Measurements from ENCODE around the gene LUC7L3.
"Not testable (repeated sequence)": the region's sequence is repeated elsewhere in the genome, so short reads cannot be mapped to it uniquely, and the experiment has no call there.

LUC7L3 gene

GRCh38 chr17:50686494-50687199 lies 32.8 kb upstream of the LUC7L3 start:
- DNase-seq = no peak

- no peak for DNase-seq
Observed at GRCh38 chr17:50687200-50688066, 32.0 kb upstream of the LUC7L3 start.

GRCh38 chr17:50688245-50688644 lies 31.2 kb upstream of the LUC7L3 start:
- DNase-seq = no peak

- peak; percentile 25 for DNase-seq
Observed at GRCh38 chr17:50689251-50689650, 30.2 kb upstream of the LUC7L3 start.

GRCh38 chr17:50689956-50690886 lies 29.2 kb upstream of the LUC7L3 start:
- no peak for DNase-seq

- DNase-seq = no peak
Observed at GRCh38 chr17:50690887-50691549, 28.4 kb upstream of the LUC7L3 start.

GRCh38 chr17:50691550-50692447 lies 27.6 kb upstream of the LUC7L3 start:
- no peak for DNase-seq

GRCh38 chr17:50692448-50693035 lies 26.9 kb upstream of the LUC7L3 start:
- no peak for DNase-seq

GRCh38 chr17:50693036-50693682 lies 26.2 kb upstream of the LUC7L3 start:
- DNase-seq = no peak

- no peak for DNase-seq
Observed at GRCh38 chr17:50696365-50696879, 23.0 kb upstream of the LUC7L3 start.

- no peak for DNase-seq
Observed at GRCh38 chr17:50697062-50697461, 22.3 kb upstream of the LUC7L3 start.

- DNase-seq = no peak
Observed at GRCh38 chr17:50697663-50698272, 21.6 kb upstream of the LUC7L3 start.

GRCh38 chr17:50699410-50699809 lies 20.0 kb upstream of the LUC7L3 start:
- peak; percentile 23 for DNase-seq

- no peak for DNase-seq
Observed at GRCh38 chr17:50703162-50703561, 16.2 kb upstream of the LUC7L3 start.

GRCh38 chr17:50707289-50708049 lies 11.9 kb upstream of the LUC7L3 start, which contains the start of gene ANKRD40:
TSS of gene ANKRD40 (minus strand) at chr17:50707914. CDS start at chr17:50707654, 260 bp downstream.
- peak; percentile 89 for DNase-seq

GRCh38 chr17:50708050-50709000 lies 11.1 kb upstream of the LUC7L3 start:
- DNase-seq = no peak

GRCh38 chr17:50709053-50709452 lies 10.3 kb upstream of the LUC7L3 start:
- not testable (repeated sequence) for DNase-seq

- DNase-seq = no peak
Observed at GRCh38 chr17:50710025-50710424, 9.4 kb upstream of the LUC7L3 start.

Data from T1000 (cell line).